GM19240 (cell line): ENCODE measurements around the gene HPCAL1.

Source experiments
- DNase-seq: peaks from one replicate; pipeline ENCODE4 v3.0.0; 2011; ENCODE audit warnings: low spot score; ENCODE audit not compliant: insufficient read length

The HPCAL1 gene

GRCh38 chr2:10422251-10422650, 119.5 kb downstream of the HPCAL1 start:
- no peak for DNase-seq

DNA sequence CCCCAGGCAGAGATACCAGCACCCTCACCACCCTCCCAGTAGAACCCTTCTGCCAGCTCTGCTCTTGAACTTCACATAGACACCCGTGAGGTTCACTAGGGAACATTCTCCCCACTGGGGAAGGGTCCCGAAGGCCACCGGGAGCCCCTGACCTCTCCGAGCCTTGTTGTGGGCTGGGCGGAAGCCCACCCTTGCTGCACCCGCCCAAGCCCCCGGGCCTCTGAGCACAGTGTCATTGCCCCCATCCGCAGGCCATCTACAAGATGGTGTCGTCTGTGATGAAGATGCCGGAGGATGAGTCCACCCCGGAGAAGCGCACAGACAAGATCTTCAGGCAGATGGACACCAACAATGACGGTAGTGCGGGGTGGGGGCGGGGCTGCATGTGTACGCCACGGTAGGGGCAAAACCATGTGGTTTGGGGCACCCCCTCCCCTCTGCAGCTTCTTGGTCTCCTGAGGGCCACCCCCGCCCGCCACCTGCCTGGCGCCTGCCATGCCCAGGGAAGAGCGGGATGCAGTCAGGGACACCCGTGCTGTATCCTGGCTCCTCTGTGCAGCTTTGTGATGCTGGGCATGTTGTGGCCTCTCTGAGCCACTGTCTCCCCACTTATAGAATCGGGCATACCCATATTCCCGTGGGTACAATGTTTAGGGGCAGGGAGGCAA, 120.2 kb downstream of the HPCAL1 start:
- DNase-seq: no peak

DNA sequence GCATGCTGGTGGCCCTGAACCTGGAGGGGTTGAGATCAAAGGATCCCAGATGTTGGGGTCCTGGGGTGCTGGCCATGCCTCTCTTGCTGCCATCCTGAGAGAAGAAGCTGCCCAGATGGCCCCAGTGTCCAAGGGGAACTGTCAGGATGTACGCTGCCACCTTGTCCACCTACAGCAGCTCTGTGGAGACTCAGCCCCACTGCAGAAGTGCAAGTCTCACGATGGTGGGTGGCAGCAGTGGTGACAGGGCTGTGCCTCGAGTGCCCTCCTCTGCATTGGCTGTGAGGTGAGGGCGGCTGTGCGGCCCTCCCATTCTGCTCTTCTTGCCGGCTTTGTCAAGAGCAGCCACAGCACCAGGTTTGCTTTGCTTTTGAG, 120.7 kb downstream of the HPCAL1 start:
- no peak for DNase-seq

- DNase-seq: no peak
Measured at GRCh38 chr2:10424051-10424450, 121.3 kb downstream of the HPCAL1 start.

- no peak for DNase-seq
Measured at GRCh38 chr2:10424916-10425505, 122.3 kb downstream of the HPCAL1 start.

- no peak for DNase-seq
Measured at GRCh38 chr2:10425699-10426098, 123.0 kb downstream of the HPCAL1 start.

DNA sequence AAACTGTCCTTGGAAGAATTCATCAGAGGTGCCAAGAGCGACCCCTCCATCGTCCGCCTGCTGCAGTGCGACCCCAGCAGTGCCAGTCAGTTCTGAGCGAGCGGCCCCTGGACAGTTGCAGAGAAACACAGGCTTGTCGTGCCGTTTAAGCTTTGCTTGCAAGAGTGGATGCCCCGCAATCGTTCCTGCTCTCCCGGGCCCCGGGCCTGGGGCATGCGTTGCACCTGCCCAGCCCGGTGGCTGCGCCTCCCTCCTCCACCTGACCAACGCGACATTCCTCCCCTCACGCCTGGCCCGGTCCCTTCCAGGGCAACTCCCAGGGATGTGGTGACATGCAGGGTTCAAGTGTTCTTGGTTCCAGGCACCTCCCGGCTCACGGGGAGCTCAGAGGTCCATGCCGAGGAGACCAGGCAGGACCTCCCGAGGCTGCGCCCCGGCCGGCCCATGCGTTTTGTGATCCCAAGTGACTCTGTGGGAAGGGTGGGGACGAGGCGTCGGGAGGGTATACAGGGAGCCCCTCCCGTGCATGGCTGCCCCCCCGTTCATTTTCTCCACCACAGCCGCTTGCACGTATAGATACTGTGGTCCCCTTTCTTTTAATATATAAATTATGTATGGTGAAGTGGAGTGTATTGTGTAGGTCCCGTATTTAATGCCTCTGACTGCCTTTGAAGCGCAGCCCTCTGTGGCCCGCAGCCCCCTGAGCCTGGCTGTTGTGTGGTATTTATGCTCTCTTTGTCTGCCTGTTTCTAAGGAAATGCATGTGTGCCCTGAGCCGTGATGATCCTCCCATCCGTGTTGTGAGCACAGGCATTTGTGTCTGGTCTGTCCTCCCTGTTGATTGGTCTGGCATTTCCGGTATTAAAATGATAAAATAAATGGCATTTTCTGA, 124.3 kb downstream of the HPCAL1 start:
- no peak for DNase-seq

- no peak for DNase-seq
Measured at GRCh38 chr2:10427618-10427949, 124.9 kb downstream of the HPCAL1 start.

DNA sequence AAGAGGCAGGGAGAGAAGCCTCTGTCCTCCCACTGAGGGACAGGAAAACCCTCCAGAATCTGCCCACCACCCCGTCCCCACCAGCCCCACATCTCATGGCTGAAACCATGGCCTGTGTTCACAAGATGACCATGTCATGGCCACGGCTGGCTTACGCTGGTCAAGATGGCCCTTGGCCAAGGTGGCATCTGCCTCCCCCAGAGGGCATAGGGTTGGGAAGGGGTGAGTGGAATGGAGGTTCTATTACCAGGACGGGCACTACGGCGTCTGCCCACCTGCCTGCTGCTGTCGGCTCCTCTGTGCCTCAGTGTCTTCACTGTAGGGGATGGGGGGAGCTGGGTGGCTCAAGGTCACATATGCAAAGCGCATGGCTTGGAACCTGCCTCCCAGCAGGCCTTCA, 125.7 kb downstream of the HPCAL1 start:
- DNase-seq: no peak

GRCh38 chr2:10428924-10429323, 126.2 kb downstream of the HPCAL1 start:
- no peak for DNase-seq

DNA sequence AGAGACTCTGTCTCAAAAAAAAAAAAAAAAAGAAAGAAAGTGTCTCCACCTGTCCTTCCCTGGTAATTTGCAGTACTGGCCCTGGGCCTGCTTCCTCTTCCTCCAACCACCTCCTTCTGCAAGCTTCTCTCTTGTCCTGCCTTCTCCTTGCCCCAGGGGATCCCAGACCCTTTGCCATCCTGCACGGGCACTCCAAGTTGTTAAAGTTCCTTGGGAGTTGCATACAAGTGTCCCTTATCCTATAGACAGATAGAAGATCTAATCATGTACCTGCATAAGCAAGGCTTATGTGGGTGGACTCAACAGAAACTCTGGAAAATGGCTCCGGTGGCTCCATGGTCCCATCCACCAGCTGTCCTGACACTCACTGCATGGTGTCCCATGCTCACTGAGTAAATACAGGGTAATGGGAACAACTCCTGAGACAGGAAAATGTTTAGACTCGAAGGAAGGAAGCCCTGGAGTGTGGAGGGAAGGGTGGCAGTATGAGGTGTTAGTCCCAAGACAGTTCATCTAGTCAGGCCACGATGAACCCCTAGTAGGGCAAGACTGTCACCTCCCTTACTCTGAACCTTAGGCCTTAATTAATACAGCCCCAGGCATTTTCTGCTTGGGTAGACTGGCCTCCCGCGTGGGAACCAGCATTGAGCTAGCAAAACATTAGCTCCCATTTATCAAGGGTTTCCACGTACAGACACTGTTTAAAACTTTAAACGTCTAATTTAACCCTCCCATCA, 128.3 kb downstream of the HPCAL1 start:
- DNase-seq: no peak

GRCh38 chr2:10431797-10432196, 129.1 kb downstream of the HPCAL1 start:
- no peak for DNase-seq

GRCh38 chr2:10432311-10433181, 129.8 kb downstream of the HPCAL1 start:
- no peak for DNase-seq

GRCh38 chr2:10433264-10433946, 130.7 kb downstream of the HPCAL1 start:
- no peak for DNase-seq

DNA sequence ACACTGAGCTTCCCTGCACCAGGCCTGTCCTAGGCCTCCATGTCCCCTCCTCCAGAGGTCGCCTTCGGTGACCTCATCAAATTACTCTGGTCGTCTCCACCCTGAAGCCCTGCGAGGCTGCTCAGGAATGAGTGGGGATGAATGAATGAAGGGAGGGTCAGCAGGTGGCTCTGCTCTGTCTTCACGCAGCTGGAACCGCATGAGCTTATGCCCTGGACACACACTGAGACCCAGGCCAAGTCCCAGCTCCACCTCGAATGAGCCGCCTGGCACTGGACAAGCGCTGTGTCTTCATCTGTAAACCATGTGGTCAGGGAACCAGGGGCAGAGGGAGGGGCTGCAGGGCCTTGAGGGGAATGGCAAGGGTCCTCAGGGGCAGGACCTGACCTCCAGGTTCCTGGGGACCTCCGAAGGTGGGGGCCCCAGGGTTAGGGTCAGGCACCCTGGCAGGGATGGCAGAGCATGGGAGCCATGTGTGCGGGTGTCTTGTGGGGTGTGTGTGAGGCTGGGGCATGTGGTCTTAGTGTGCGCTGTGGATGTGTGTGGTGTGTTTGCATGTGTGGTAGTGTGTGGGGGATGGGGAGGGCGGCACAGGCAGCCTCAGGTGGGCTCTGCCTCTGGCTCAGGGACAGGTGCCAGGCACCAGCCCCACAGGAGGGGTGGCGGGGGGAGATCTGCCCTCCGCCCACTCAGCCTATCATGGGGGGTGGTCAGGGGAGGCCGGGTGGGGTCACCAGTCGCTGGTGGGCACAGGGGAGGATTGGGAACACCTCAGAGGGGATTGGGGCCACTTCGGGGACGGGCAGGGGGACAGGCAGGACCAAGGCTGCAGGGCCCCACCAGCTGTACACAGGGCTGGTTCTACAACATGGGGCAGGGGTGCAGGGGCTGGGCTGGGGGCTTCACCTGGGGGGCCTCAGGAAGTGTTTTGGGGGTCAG, 131.5 kb downstream of the HPCAL1 start:
- no peak for DNase-seq

GRCh38 chr2:10434886-10435819, 132.4 kb downstream of the HPCAL1 start:
- peak; percentile 86 for DNase-seq

- DNase-seq: no peak
Measured at GRCh38 chr2:10435820-10436204, 133.1 kb downstream of the HPCAL1 start.

DNA sequence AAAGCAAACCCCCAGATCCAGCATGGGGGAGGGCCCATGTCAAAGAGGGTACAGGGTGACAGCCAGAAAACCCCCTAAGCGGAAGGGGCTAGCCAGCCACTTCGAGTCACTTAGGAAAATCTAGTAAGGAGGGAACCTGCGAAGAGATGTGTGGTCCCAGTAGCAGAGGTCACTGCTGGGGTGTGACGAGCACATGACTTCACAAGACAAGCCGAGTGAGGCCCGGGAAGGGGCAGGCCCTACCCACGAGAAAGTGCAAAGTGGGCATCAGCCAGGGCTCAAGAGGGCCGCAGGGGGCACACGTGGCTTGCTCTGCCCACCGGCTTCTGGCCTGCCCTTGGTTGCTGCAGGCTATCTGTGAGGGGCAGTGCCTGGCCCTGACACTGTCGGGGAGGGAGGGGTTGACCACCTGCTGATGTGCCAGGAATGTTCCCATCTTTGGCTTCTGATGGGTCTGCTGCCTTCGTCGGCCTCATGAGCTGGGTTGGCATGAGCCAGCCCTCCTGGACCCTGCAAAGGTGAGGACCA, 133.9 kb downstream of the HPCAL1 start:
- no peak for DNase-seq
